ENCODE measurements around the gene GMFB.

GRCh38 chr14:54489731-54490444 lies 1.1 kb upstream of the GMFB start:
- TF ChIP-seq, protein P1, sequence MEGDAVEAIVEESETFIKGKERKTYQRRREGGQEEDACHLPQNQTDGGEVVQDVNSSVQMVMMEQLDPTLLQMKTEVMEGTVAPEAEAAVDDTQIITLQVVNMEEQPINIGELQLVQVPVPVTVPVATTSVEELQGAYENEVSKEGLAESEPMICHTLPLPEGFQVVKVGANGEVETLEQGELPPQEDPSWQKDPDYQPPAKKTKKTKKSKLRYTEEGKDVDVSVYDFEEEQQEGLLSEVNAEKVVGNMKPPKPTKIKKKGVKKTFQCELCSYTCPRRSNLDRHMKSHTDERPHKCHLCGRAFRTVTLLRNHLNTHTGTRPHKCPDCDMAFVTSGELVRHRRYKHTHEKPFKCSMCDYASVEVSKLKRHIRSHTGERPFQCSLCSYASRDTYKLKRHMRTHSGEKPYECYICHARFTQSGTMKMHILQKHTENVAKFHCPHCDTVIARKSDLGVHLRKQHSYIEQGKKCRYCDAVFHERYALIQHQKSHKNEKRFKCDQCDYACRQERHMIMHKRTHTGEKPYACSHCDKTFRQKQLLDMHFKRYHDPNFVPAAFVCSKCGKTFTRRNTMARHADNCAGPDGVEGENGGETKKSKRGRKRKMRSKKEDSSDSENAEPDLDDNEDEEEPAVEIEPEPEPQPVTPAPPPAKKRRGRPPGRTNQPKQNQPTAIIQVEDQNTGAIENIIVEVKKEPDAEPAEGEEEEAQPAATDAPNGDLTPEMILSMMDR (IDR thresholded peaks at IDR 0.05): no peak
- TF ChIP-seq EP300 (IDR thresholded peaks at IDR 0.05): no peak

Measured in stomach (tissue), 4 donors.